HepG2 (cell line): ENCODE data around the gene ATP6V0E1. TPM values are rescaled to one million over a fixed set of nuclear protein-coding genes. Genes with fewer than 3 reads are reported as not detected.

Experiments
- ATAC-seq: fragments of 200-7000 bp; cut with Tn5 transposase; 3 replicates; pipeline ENCODE4 v1.9.1; 2020; ENCODE audit warnings: mild to moderate bottlenecking, moderate library complexity
- BruUV-seq: library from RNA; stranded (reverse); fragments of 400-500 nt; replicated peaks from 2 replicates; lab custom pipeline; 2021; lab: Mats Ljungman, UMichigan
- CTCF ChIA-PET: fragments of 300-600 bp; formaldehyde crosslinking; extraction: SDS; loops from one replicate; lab custom pipeline; 2021; ENCODE audit warnings: low total read pairs, inconsistent platforms, low intra/inter-chr PET ratio; lab: Yijun Ruan, JAX
- POLR2A ChIA-PET: fragments of 350-600 bp; sonication (Branson Sonifier 250); formaldehyde crosslinking; loops from one replicate; lab custom pipeline; 2020; ENCODE audit warnings: antibody characterized with exemption, inconsistent platforms; lab: Yijun Ruan, JAX
- DNase-seq: peaks from one replicate; pipeline ENCODE4 v3.0.0-alpha.2; 2015; ENCODE audit warnings: low spot score
- FAIRE-seq: peaks from 3 replicates; lab custom pipeline; 2011; peaks lifted over from hg19 to GRCh38; lab: Jason Lieb, UNC
- H2AFZ ChIP-seq: one replicate; pipeline ENCODE4 v1.6.1; 2011; ENCODE audit warnings: low read length, inconsistent platforms
- H3K27ac ChIP-seq: fragments of 300-600 bp; 3 replicates; pipeline ENCODE4 v1.8.0; 2011; ENCODE audit warnings: mixed run types, mild to moderate bottlenecking, mixed read lengths, low read length, inconsistent platforms; ENCODE audit not compliant: insufficient read depth; ENCODE audit errors: extremely low read length
- H3K27me3 ChIP-seq, 2 experiments: fragments of 200-600 bp in 1 of 2; 2 replicates in 1 of 2; 3 replicates in 1 of 2; pipeline versions ENCODE4 v1.6.0 to v1.8.0; 2011; ENCODE audit warnings: low read length in 2 of 2, mild to moderate bottlenecking in 2 of 2, moderate library complexity in 2 of 2, inconsistent platforms in 1 of 2; ENCODE audit not compliant: insufficient read depth in 2 of 2, control insufficient read depth in 1 of 2
- H3K36me3 ChIP-seq, 2 experiments: fragments of 200-600 bp in 1 of 2; replicated peaks in 1 of 2; 2 replicates in 1 of 2; 3 replicates in 1 of 2; pipeline versions ENCODE4 v1.5.1 to v1.8.0; 2011; ENCODE audit warnings: low read length in 2 of 2, inconsistent platforms in 1 of 2; ENCODE audit not compliant: insufficient read depth in 2 of 2, control insufficient read depth in 1 of 2
- H3K4me1 ChIP-seq: 2 replicates; pipeline ENCODE4 v1.5.1; 2012; ENCODE audit warnings: low read length, inconsistent platforms; ENCODE audit not compliant: insufficient read depth
- H3K4me2 ChIP-seq: 2 replicates; pipeline ENCODE4 v1.6.0; 2011; ENCODE audit warnings: low read depth, low read length, inconsistent platforms
- H3K4me3 ChIP-seq, 3 experiments: fragments of 200-600 bp in 1 of 3; sonication (generic), shearing (Covaris generic) in 1 of 3; replicated peaks in 1 of 3; 2 replicates each; pipeline ENCODE4 v1.5.1; 2011 to 2016; ENCODE audit warnings: low read length in 3 of 3, inconsistent platforms in 2 of 3, low read depth in 2 of 3, mild to moderate bottlenecking in 2 of 3, control low read depth in 1 of 3, mixed read lengths in 1 of 3; ENCODE audit not compliant: insufficient read depth in 1 of 3
- H3K79me2 ChIP-seq: one replicate; pipeline ENCODE4 v1.6.1; 2011; ENCODE audit warnings: low read length, inconsistent platforms; ENCODE audit not compliant: insufficient read depth
- H3K9ac ChIP-seq: 2 replicates; pipeline ENCODE4 v1.6.0; 2011; ENCODE audit warnings: mild to moderate bottlenecking, low read depth, low read length, inconsistent platforms; ENCODE audit not compliant: insufficient read depth
- H3K9me3 ChIP-seq: 2 replicates; pipeline ENCODE4 v1.5.1; 2012; ENCODE audit warnings: mild to moderate bottlenecking, low read length
- H4K20me1 ChIP-seq: 2 replicates; pipeline ENCODE4 v1.6.0; 2011; ENCODE audit warnings: inconsistent platforms, mild to moderate bottlenecking, low read length, moderate library complexity; ENCODE audit not compliant: insufficient read depth
- KLF12 ChIP-seq: sonication (generic); formaldehyde crosslinking; IDR thresholded peaks from 2 replicates; pipeline ENCODE4 v1.4.0; 2020; ENCODE audit warnings: missing genetic modification reagents, borderline replicate concordance
- ZMAT3 ChIP-seq: sonication (generic); formaldehyde crosslinking; conservative IDR thresholded peaks from 2 replicates; pipeline ENCODE4 v1.7.0; 2021; ENCODE audit warnings: missing genetic modification reagents
- ZNF75D ChIP-seq: sonication (generic); formaldehyde crosslinking; IDR thresholded peaks from 2 replicates; pipeline ENCODE4 v1.8.1; 2023; ENCODE audit warnings: missing genetic modification reagents, mild to moderate bottlenecking, borderline replicate concordance
- ZSCAN29 ChIP-seq: sonication (generic); formaldehyde crosslinking; conservative IDR thresholded peaks from 2 replicates; pipeline ENCODE4 v1.4.0; 2020; ENCODE audit warnings: mild to moderate bottlenecking, missing genetic modification reagents
- WGBS: methylation state at CpG from one replicate; pipeline ENCODE4 v1.1.6; 2017; ENCODE audit warnings: low lambda C conversion rate; 5-methylcytosine and 5-hydroxymethylcytosine counted together
- in situ Hi-C: cut with HindIII; loops from 2 replicates; pipeline ENCODE4 v1.10.0; 2017; ENCODE audit warnings: low pct_unique_long_range_greater_than_20kb; ENCODE audit not compliant: extremely low pct_ligation_motif_present
- intact Hi-C: fragments of 100-400 bp; cut with micrococcal nuclease; formaldehyde crosslinking; loops from one replicate; pipeline ENCODE4 v1.10.0; 2022; ENCODE audit not compliant: unreplicated experiment
- polyA plus RNA-seq, 8 experiments: library from polyadenylated mRNA; depleted of rRNA in 3 of 8; stranded (reverse) in 7 of 8; unstranded in 1 of 8; fragments of >200 nt; fragmentation: Illumina TruSeq in 4 of 8; extraction: Trizol in 4 of 8; gene quantifications; 2 replicates each; pipeline versions ENCODE4 v1.2.1 to v1.2.3, GENCODE V29; 2011 to 2016; ENCODE audit warnings: low read depth in 4 of 8, missing spikeins in 1 of 8, mixed read lengths in 1 of 8; ENCODE audit not compliant: insufficient read depth in 1 of 8
- total RNA-seq, 5 experiments: library from RNA; depleted of rRNA; stranded (reverse); fragments of >200 nt; fragmentation: Illumina TruSeq; extraction: Trizol; gene quantifications; 2 replicates each; pipeline ENCODE4 v1.2.3, GENCODE V29; 2016; ENCODE audit warnings: low read depth in 1 of 5
- TF ChIP-seq, protein P1 (sequence below): IDR thresholded peaks from 2 replicates; pipeline ENCODE4 v1.6.1; 2016; ENCODE audit warnings: missing genetic modification reagents, missing compliant biosample characterization
- TF ChIP-seq, protein P2 (sequence below): sonication (generic); formaldehyde crosslinking; IDR thresholded peaks from 2 replicates; pipeline ENCODE4 v1.9.0; 2021; ENCODE audit warnings: missing genetic modification reagents, mild to moderate bottlenecking, borderline replicate concordance
- TF ChIP-seq, protein P3 (sequence below): sonication (generic); formaldehyde crosslinking; IDR thresholded peaks from 2 replicates; pipeline ENCODE4 v1.4.0; 2020; ENCODE audit warnings: mild to moderate bottlenecking, missing genetic modification reagents, borderline replicate concordance

ATP6V0E1 gene
- total and polyA plus RNA-seq, 2 of the 13 experiments (the other 11 are each of a cell fraction or from before 2014, with no cell fraction given): 143 to 215 TPM

DNA sequence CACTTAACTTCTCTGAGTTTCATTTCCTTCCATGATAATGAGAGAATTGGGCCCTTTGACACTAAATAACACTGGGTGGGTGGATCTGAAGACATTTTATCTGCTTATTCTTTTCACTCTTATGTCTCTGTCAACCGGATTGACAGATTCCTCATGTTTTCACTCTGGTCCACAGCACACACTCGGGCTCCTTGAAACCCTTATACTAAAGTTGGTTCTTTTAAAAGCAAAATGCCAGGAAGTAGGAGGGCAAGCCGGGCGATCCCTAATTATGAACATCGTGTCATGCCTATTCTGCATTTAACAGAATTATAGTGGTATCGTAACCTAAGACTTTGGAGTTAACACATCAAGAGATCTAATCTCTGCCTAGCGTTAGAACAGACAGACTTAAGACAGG lies 44.3 kb downstream of the ATP6V0E1 start:
- no peaks in the 10 kb centered on the region for H3K27me3 ChIP-seq
- no peaks in the 10 kb centered on the region for H3K9me3 ChIP-seq
- H3K4me3 ChIP-seq: no peak overlapping the region
- CTCF ChIA-PET: no interaction called here
- peaks cover 15% of the 10 kb centered on the region for H3K79me2 ChIP-seq
- no peak for DNase-seq
- in situ Hi-C loops (no loop called here), intact Hi-C loops (no loop called here)
- WGBS: 95% methylated on average over 7 of the region's 7 CpGs
- no peak for FAIRE-seq
- H3K4me1 ChIP-seq: peaks cover 20% of the 10 kb centered on the region
- H3K4me2 ChIP-seq: no peak overlapping the region
- 0 out of 2 replicates have a peak, but pooled peaks cover 5% of the 10 kb centered on the region for H4K20me1 ChIP-seq
- ATAC-seq: no peak
- H3K36me3 ChIP-seq: peaks cover under 1 to 1% of the 10 kb centered on the region in 2 experiments; a peak in 2 of 5 replicates
- no peak for TF ChIP-seq ZSCAN29 (CRISPR knock-in tag)
- no TSS peak for BruUV-seq
- no peak overlapping the region for H2AFZ ChIP-seq
- no peak overlapping the region for H3K9ac ChIP-seq
- H3K27ac ChIP-seq: no peak overlapping the region
- POLR2A ChIA-PET: no interaction called here

DNA sequence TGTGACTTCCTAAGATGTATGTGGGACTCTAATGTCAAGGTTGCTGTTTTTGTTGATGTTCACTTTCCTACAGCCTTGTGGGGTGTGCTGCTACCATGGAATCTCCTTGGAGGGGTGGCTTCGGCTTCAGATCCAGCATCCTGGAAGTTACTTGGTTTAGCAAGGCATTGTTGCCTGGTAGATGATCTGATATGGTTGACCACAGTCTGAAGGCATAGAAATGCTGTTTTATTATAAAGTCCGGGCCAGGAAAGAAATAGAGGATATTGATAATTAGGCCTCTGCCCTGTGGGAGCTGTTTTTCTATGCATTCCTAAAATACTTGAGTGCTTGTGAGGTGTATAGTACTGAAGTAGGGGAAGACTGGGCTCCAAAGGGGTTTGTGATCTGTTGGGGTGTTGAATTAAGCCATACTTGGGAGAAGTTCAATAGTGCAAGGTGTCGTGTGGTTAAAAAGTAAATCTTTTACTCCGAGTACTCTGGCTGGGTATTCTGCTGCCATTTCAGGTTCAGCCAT lies 45.3 kb downstream of the ATP6V0E1 start:
- Histone ChIP-seq H3K4me3 (no peak overlapping the region), H3K4me1 (peaks cover 20% of the 10 kb centered on the region), H3K4me2 (no peak overlapping the region), H4K20me1 (0 out of 2 replicates have a peak, but pooled peaks cover 5% of the 10 kb centered on the region), H3K9me3 (no peaks in the 10 kb centered on the region), H3K79me2 (peaks cover 15% of the 10 kb centered on the region), H3K27me3 (no peaks in the 10 kb centered on the region), H3K27ac (no peak overlapping the region), H2AFZ (no peak overlapping the region), H3K9ac (no peak overlapping the region), H3K36me3 (peaks cover 1 to 4% of the 10 kb centered on the region in 2 experiments; a peak in 2 of 5 replicates)
- in situ Hi-C loops (no loop called here), intact Hi-C loops (no loop called here)
- no peak for ATAC-seq
- DNase-seq: no peak
- WGBS: 83% methylated on average over 4 of the region's 4 CpGs
- CTCF ChIA-PET: no interaction called here
- POLR2A ChIA-PET: no interaction called here
- FAIRE-seq: no peak
- TF ChIP-seq ZMAT3 (CRISPR knock-in tag) (no peak), ZNF75D (no peak), KLF12 (CRISPR knock-in tag) (no peak)
- TF ChIP-seq, protein P1, sequence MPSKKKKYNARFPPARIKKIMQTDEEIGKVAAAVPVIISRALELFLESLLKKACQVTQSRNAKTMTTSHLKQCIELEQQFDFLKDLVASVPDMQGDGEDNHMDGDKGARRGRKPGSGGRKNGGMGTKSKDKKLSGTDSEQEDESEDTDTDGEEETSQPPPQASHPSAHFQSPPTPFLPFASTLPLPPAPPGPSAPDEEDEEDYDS (CRISPR knock-in tag): no peak
- TF ChIP-seq, protein P2, sequence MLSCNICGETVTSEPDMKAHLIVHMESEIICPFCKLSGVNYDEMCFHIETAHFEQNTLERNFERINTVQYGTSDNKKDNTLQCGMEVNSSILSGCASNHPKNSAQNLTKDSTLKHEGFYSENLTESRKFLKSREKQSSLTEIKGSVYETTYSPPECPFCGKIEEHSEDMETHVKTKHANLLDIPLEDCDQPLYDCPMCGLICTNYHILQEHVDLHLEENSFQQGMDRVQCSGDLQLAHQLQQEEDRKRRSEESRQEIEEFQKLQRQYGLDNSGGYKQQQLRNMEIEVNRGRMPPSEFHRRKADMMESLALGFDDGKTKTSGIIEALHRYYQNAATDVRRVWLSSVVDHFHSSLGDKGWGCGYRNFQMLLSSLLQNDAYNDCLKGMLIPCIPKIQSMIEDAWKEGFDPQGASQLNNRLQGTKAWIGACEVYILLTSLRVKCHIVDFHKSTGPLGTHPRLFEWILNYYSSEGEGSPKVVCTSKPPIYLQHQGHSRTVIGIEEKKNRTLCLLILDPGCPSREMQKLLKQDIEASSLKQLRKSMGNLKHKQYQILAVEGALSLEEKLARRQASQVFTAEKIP (CRISPR knock-in tag): no peak
- TF ChIP-seq, protein P3, sequence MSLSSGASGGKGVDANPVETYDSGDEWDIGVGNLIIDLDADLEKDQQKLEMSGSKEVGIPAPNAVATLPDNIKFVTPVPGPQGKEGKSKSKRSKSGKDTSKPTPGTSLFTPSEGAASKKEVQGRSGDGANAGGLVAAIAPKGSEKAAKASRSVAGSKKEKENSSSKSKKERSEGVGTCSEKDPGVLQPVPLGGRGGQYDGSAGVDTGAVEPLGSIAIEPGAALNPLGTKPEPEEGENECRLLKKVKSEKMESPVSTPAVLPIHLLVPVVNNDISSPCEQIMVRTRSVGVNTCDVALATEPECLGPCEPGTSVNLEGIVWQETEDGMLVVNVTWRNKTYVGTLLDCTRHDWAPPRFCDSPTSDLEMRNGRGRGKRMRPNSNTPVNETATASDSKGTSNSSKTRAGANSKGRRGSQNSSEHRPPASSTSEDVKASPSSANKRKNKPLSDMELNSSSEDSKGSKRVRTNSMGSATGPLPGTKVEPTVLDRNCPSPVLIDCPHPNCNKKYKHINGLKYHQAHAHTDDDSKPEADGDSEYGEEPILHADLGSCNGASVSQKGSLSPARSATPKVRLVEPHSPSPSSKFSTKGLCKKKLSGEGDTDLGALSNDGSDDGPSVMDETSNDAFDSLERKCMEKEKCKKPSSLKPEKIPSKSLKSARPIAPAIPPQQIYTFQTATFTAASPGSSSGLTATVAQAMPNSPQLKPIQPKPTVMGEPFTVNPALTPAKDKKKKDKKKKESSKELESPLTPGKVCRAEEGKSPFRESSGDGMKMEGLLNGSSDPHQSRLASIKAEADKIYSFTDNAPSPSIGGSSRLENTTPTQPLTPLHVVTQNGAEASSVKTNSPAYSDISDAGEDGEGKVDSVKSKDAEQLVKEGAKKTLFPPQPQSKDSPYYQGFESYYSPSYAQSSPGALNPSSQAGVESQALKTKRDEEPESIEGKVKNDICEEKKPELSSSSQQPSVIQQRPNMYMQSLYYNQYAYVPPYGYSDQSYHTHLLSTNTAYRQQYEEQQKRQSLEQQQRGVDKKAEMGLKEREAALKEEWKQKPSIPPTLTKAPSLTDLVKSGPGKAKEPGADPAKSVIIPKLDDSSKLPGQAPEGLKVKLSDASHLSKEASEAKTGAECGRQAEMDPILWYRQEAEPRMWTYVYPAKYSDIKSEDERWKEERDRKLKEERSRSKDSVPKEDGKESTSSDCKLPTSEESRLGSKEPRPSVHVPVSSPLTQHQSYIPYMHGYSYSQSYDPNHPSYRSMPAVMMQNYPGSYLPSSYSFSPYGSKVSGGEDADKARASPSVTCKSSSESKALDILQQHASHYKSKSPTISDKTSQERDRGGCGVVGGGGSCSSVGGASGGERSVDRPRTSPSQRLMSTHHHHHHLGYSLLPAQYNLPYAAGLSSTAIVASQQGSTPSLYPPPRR (CRISPR knock-in tag): no peak
- BruUV-seq: no TSS peak
